Neural cell (in vitro differentiated cells): Measurements from ENCODE around the gene STK38.

Experiments
- CTCF ChIP-seq: fragments of 450-650 bp; IDR thresholded peaks from 2 replicates; pipeline ENCODE4 v1.5.1; 2014; ENCODE audit warnings: antibody characterized with exemption, mild to moderate bottlenecking, moderate library complexity; ENCODE audit not compliant: poor library complexity, severe bottlenecking
- EP300 ChIP-seq: fragments of 450-650 bp; conservative IDR thresholded peaks from 2 replicates; pipeline ENCODE4 v1.6.1; 2014; ENCODE audit warnings: antibody characterized with exemption, mild to moderate bottlenecking, moderate library complexity; ENCODE audit not compliant: poor library complexity, severe bottlenecking
- EZH2 ChIP-seq: fragments of 200-600, 300-800 bp; shearing (Covaris generic), sonication (generic); IDR thresholded peaks from 2 replicates; pipeline ENCODE4 v1.6.1; 2014; ENCODE audit warnings: antibody characterized with exemption, low read length, borderline replicate concordance, mild to moderate bottlenecking; ENCODE audit not compliant: insufficient read depth, poor library complexity, severe bottlenecking
- POLR2AphosphoS5 ChIP-seq: IDR thresholded peaks from 2 replicates; pipeline ENCODE4 v1.6.1; 2012
- RAD21 ChIP-seq: fragments of 450-650 bp; conservative IDR thresholded peaks from 2 replicates; pipeline ENCODE4 v1.6.1; 2014; ENCODE audit warnings: antibody characterized with exemption, mild to moderate bottlenecking, moderate library complexity
- REST ChIP-seq: IDR thresholded peaks from 2 replicates; pipeline ENCODE4 v1.6.1; 2012; ENCODE audit warnings: borderline replicate concordance

GRCh38 chr6:36593569-36594028 is 46.3 kb upstream of the STK38 start:
- TF ChIP-seq EP300 = no peak
- no peak for TF ChIP-seq CTCF
- no peak for TF ChIP-seq POLR2AphosphoS5
- no peak for TF ChIP-seq REST
- TF ChIP-seq EZH2 = no peak
- TF ChIP-seq RAD21 = no peak
